Measurements from ENCODE around the gene ATP5PF. TPM values are rescaled to one million over a fixed set of nuclear protein-coding genes. Genes with fewer than 3 reads are reported as not detected.
A peak's percentile ranks its signal among the peaks of the same experiment; 100 is the strongest.

ATP5PF gene
- total RNA-seq, 1 donor from 2014 or later, result 139 TPM

- no peak for DNase-seq (ENCODE audit: extremely low spot score, unreplicated experiment)
- Mint-ChIP-seq H3K9me3 (no peaks in the 10 kb centered on the region), H3K36me3 (peaks cover 11% of the 10 kb centered on the region), H3K4me3 (peak overlapping the region; percentile 100), H3K4me1 (ENCODE audit: unreplicated experiment) (peaks cover 27% of the 10 kb centered on the region), H3K27ac (peak overlapping the region; percentile 95), H3K27me3 (peaks cover 3% of the 10 kb centered on the region)
- TF ChIP-seq, protein P1, sequence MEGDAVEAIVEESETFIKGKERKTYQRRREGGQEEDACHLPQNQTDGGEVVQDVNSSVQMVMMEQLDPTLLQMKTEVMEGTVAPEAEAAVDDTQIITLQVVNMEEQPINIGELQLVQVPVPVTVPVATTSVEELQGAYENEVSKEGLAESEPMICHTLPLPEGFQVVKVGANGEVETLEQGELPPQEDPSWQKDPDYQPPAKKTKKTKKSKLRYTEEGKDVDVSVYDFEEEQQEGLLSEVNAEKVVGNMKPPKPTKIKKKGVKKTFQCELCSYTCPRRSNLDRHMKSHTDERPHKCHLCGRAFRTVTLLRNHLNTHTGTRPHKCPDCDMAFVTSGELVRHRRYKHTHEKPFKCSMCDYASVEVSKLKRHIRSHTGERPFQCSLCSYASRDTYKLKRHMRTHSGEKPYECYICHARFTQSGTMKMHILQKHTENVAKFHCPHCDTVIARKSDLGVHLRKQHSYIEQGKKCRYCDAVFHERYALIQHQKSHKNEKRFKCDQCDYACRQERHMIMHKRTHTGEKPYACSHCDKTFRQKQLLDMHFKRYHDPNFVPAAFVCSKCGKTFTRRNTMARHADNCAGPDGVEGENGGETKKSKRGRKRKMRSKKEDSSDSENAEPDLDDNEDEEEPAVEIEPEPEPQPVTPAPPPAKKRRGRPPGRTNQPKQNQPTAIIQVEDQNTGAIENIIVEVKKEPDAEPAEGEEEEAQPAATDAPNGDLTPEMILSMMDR (conservative IDR thresholded peaks at IDR 0.05), result no peak
These were observed 1.2 kb upstream of the ATP5PF start for GRCh38 chr21:25735646-25736597.

DNA sequence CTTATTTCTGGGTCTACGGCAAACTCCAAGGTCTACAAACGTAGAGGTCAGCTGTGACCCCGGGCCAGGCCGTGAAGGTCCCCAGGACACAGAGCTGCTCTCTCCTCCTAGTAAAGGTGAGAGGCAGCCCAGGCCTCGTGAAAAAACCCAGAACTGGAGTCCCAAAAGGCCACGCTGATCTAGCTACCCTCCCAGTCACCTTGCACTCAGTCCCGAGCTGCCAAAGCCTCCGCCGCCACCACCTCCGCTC is 125 bp downstream of the ATP5PF start:
- Mint-ChIP-seq H3K9me3 (no peaks in the 10 kb centered on the region), H3K27ac (peak overlapping the region; percentile 100), H3K27me3 (peaks cover 3% of the 10 kb centered on the region), H3K4me1 (ENCODE audit: unreplicated experiment) (peaks cover 27% of the 10 kb centered on the region), H3K4me3 (peak overlapping the region; percentile 100), H3K36me3 (peaks cover 15% of the 10 kb centered on the region)
- TF ChIP-seq, protein P1 (conservative IDR thresholded peaks at IDR 0.05), result no peak
- no peak for DNase-seq (ENCODE audit: extremely low spot score, unreplicated experiment)

GRCh38 chr21:25733859-25734653 is 648 bp downstream of the ATP5PF start:
- no peaks in the 10 kb centered on the region for H3K9me3 Mint-ChIP-seq
- DNase-seq (ENCODE audit: extremely low spot score, unreplicated experiment), result peak; percentile 70
- H3K4me1 Mint-ChIP-seq (ENCODE audit: unreplicated experiment), result peaks cover 27% of the 10 kb centered on the region
- peaks cover 3% of the 10 kb centered on the region for H3K27me3 Mint-ChIP-seq
- H3K36me3 Mint-ChIP-seq, result peaks cover 15% of the 10 kb centered on the region
- H3K4me3 Mint-ChIP-seq, result peak overlapping the region; percentile 100
- TF ChIP-seq, protein P1 (conservative IDR thresholded peaks at IDR 0.05), result no peak
- H3K27ac Mint-ChIP-seq, result peak overlapping the region; percentile 100

- DNase-seq (ENCODE audit: extremely low spot score, unreplicated experiment), result no peak
- no peaks in the 10 kb centered on the region for H3K9me3 Mint-ChIP-seq
- peaks cover 3% of the 10 kb centered on the region for H3K27me3 Mint-ChIP-seq
- H3K27ac Mint-ChIP-seq, result no peak overlapping the region
- peak overlapping the region; percentile 38 for H3K4me3 Mint-ChIP-seq
- H3K4me1 Mint-ChIP-seq (ENCODE audit: unreplicated experiment), result peaks cover 19% of the 10 kb centered on the region
- TF ChIP-seq, protein P1 (conservative IDR thresholded peaks at IDR 0.05), result no peak
- H3K36me3 Mint-ChIP-seq, result peaks cover 22% of the 10 kb centered on the region
These were observed 2.5 kb downstream of the ATP5PF start for GRCh38 chr21:25732091-25732760.

DNA sequence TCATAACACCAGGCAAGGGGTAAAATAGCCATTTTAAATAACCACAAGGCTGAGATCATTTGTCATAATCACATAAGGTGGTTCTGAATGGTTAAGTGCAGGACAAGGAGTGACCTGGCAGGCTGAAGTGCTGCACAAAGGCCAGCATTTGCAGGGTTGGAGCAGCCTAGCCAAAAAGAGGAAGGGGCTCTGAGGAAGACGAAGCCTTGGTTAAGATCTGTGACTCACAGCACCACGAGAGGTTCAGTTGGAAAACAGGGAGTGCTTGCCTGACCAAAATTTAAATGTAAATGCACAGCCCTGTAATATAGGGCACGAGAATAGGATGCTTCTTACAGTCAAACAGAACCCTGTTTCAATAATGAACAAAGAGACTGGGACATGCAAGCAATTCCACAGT is 12.1 kb downstream of the ATP5PF start:
- H3K4me3 Mint-ChIP-seq, result no peak overlapping the region
- no peaks in the 10 kb centered on the region for H3K27me3 Mint-ChIP-seq
- H3K4me1 Mint-ChIP-seq (ENCODE audit: unreplicated experiment), result no peaks in the 10 kb centered on the region
- no peaks in the 10 kb centered on the region for H3K9me3 Mint-ChIP-seq
- peaks cover 49% of the 10 kb centered on the region for H3K36me3 Mint-ChIP-seq
- H3K27ac Mint-ChIP-seq, result no peak overlapping the region
- DNase-seq (ENCODE audit: extremely low spot score, unreplicated experiment), result no peak
- TF ChIP-seq, protein P1 (conservative IDR thresholded peaks at IDR 0.05), result no peak

Data from type B pancreatic cell (in vitro differentiated cells).